Neural cell (in vitro differentiated cells): ENCODE data around the gene COL25A1.

ENCODE experiments used
- CTCF ChIP-seq: fragments of 450-650 bp; IDR thresholded peaks from 2 replicates; pipeline ENCODE4 v1.5.1; 2014; ENCODE audit warnings: antibody characterized with exemption, mild to moderate bottlenecking, moderate library complexity; ENCODE audit not compliant: poor library complexity, severe bottlenecking
- EP300 ChIP-seq: fragments of 450-650 bp; conservative IDR thresholded peaks from 2 replicates; pipeline ENCODE4 v1.6.1; 2014; ENCODE audit warnings: antibody characterized with exemption, mild to moderate bottlenecking, moderate library complexity; ENCODE audit not compliant: poor library complexity, severe bottlenecking
- MXI1 ChIP-seq: fragments of 450-650 bp; conservative IDR thresholded peaks from 2 replicates; pipeline ENCODE4 v1.6.1; 2014; ENCODE audit warnings: antibody characterized with exemption, mild to moderate bottlenecking; ENCODE audit not compliant: poor library complexity, severe bottlenecking
- POLR2AphosphoS5 ChIP-seq: IDR thresholded peaks from 2 replicates; pipeline ENCODE4 v1.6.1; 2012
- RAD21 ChIP-seq: fragments of 450-650 bp; conservative IDR thresholded peaks from 2 replicates; pipeline ENCODE4 v1.6.1; 2014; ENCODE audit warnings: antibody characterized with exemption, mild to moderate bottlenecking, moderate library complexity
- TAF1 ChIP-seq: IDR thresholded peaks from 2 replicates; pipeline ENCODE4 v1.6.1; 2012; ENCODE audit warnings: low read depth

- TF ChIP-seq CTCF (no peak), TAF1 (no peak), EP300 (no peak), RAD21 (no peak), MXI1 (no peak), POLR2AphosphoS5 (no peak)
Measured at GRCh38 chr4:109075621-109076020, 226.8 kb downstream of the COL25A1 start.
